LNCaP clone FGC (cell line): Measurements from ENCODE around the gene SLC38A4.

Experiments used
- DNase-seq: peaks from one replicate; pipeline ENCODE4 v3.0.0-alpha.2; 2011; ENCODE audit warnings: low read depth
- H3K4me3 ChIP-seq: 2 replicates; pipeline ENCODE4 v1.5.1; 2011; ENCODE audit warnings: mild to moderate bottlenecking, low read depth, low read length, control low read depth
- CTCF ChIP-seq: IDR thresholded peaks from 2 replicates; pipeline ENCODE4 v1.5.1; 2012; ENCODE audit warnings: mild to moderate bottlenecking; ENCODE audit not compliant: control insufficient read depth, insufficient read depth; ENCODE audit errors: extremely low read depth

The SLC38A4 gene

GRCh38 chr12:46818642-46819041, 7.2 kb downstream of the SLC38A4 start:
- TF ChIP-seq CTCF = no peak
- no peak for DNase-seq
- no peak overlapping the region for H3K4me3 ChIP-seq

GRCh38 chr12:46815809-46816208, 10.0 kb downstream of the SLC38A4 start:
- no peak for TF ChIP-seq CTCF
- no peak for DNase-seq

GRCh38 chr12:46814143-46814542, 11.7 kb downstream of the SLC38A4 start:
- no peak overlapping the region for H3K4me3 ChIP-seq
- DNase-seq = no peak
- TF ChIP-seq CTCF = no peak

More at GRCh38 chr12:46815809-46816208, 10.0 kb downstream of the SLC38A4 start:
- H3K4me3 ChIP-seq = no peak overlapping the region

- no peak overlapping the region for H3K4me3 ChIP-seq
- no peak for TF ChIP-seq CTCF
- no peak for DNase-seq
Measured at GRCh38 chr12:46811185-46811584, 14.6 kb downstream of the SLC38A4 start.

- TF ChIP-seq CTCF = no peak
- no peak overlapping the region for H3K4me3 ChIP-seq
- DNase-seq = no peak
Measured at GRCh38 chr12:46808955-46809697, 16.7 kb downstream of the SLC38A4 start.

GRCh38 chr12:46808317-46808716, 17.5 kb downstream of the SLC38A4 start:
- DNase-seq = no peak
- TF ChIP-seq CTCF = no peak
- H3K4me3 ChIP-seq = no peak overlapping the region

GRCh38 chr12:46804054-46804453, 21.7 kb downstream of the SLC38A4 start:
- DNase-seq = no peak
- TF ChIP-seq CTCF = no peak
- no peak overlapping the region for H3K4me3 ChIP-seq
